ENCODE results near the gene TNNC1.

GRCh38 chr3:52405601-52406110 lies 48.2 kb downstream of the TNNC1 start:
- TF ChIP-seq CTCF (IDR thresholded peaks at IDR 0.05) = no peak
- no peak for TF ChIP-seq EZH2 (IDR thresholded peaks at IDR 0.05; ENCODE audit: borderline replicate concordance, insufficient read depth, low read depth, low read length, poor library complexity, severe bottlenecking)
